Measurements from ENCODE around the gene ZMYND11. TPM values are rescaled to one million over a fixed set of nuclear protein-coding genes. Genes with fewer than 3 reads are reported as not detected.

ZMYND11 gene
- total and polyA plus RNA-seq, 2 of the 8 experiments (the other 6 are each of a cell fraction or from before 2014, with no cell fraction given) = 7.5 to 26.6 TPM

- no peak overlapping the region for H2AK5ac ChIP-seq (ENCODE audit: low read depth, low read length)
- no peak overlapping the region for H3K14ac ChIP-seq (ENCODE audit: insufficient read length)
- no peak overlapping the region for H2AFZ ChIP-seq (ENCODE audit: low read length)
- H2BK20ac ChIP-seq (ENCODE audit: low read length) = no peak overlapping the region
- H3K23me2 ChIP-seq (ENCODE audit: low read depth, low read length) = no peaks in the 10 kb centered on the region
- H3K23ac ChIP-seq (ENCODE audit: insufficient read length) = no peak overlapping the region
- H3K4me2 ChIP-seq (ENCODE audit: insufficient read depth in 1 of 2, low read depth in 2 of 2, low read length in 2 of 2) = no peak overlapping the region
- no peak overlapping the region for H4K8ac ChIP-seq (ENCODE audit: extremely low read depth, insufficient read depth, low read length)
- H3K27ac ChIP-seq (ENCODE audit: low read depth, low read length) = no peak overlapping the region
- no peaks in the 10 kb centered on the region for H3K27me3 ChIP-seq (replicated peaks in 1 of 4; ENCODE audit: control insufficient read depth in 3 of 4, extremely low read depth in 1 of 4, insufficient read depth in 3 of 4, low read length in 3 of 4)
- H2BK15ac ChIP-seq (ENCODE audit: low read length) = no peak overlapping the region
- H3K4me3 ChIP-seq (ENCODE audit: extremely low read depth in 1 of 4, insufficient read depth in 2 of 4, low read depth in 3 of 4, low read length in 4 of 4) = no peak overlapping the region
- no peak overlapping the region for H2BK120ac ChIP-seq (replicated peaks; ENCODE audit: low read depth, low read length)
- POLR2A ChIA-PET (ENCODE audit: partially characterized antibody) = interaction anchor here (1.0 kb wide), 1 partner anchor 73 kb away, joined by 5 read pairs; the partner anchor contains the start of gene ZMYND11
- no peak for FAIRE-seq
- no peak overlapping the region for H3K9ac ChIP-seq (replicated peaks in 1 of 4; ENCODE audit: extremely low read depth in 1 of 4, low read depth in 3 of 4, low read length in 3 of 4)
- peaks cover 0 to 2% (median 0%) of the 10 kb centered on the region in 4 experiments; a peak in 1 of 8 replicates for H3K36me3 ChIP-seq (ENCODE audit: control insufficient read depth in 2 of 4, insufficient read depth in 4 of 4, low read length in 3 of 4)
- H3K4me1 ChIP-seq (replicated peaks in 1 of 4; ENCODE audit: control insufficient read depth in 3 of 4, insufficient read depth in 4 of 4, low read length in 3 of 4) = no peaks in the 10 kb centered on the region
- H3K9me3 ChIP-seq (ENCODE audit: insufficient read depth in 2 of 2, low read depth in 1 of 2, low read length in 1 of 2) = no peaks in the 10 kb centered on the region
- no peak overlapping the region for H3K18ac ChIP-seq (ENCODE audit: extremely low read depth, low read length)
- no peak overlapping the region for H2BK12ac ChIP-seq (ENCODE audit: low read depth, low read length)
- H2BK5ac ChIP-seq (ENCODE audit: low read depth, low read length) = no peak overlapping the region
- H3K79me1 ChIP-seq (ENCODE audit: low read depth, low read length) = no peaks in the 10 kb centered on the region
- H3K79me2 ChIP-seq (ENCODE audit: control insufficient read depth in 1 of 2, insufficient read depth in 2 of 2, low read length in 2 of 2) = no peaks in the 10 kb centered on the region
- no peak for DNase-seq (ENCODE audit: low read depth in 1 of 2, low spot score in 2 of 2)
- no peaks in the 10 kb centered on the region for H4K20me1 ChIP-seq (replicated peaks in 1 of 2; ENCODE audit: control insufficient read depth in 1 of 2, insufficient read depth in 2 of 2, low read length in 2 of 2)
- H4K91ac ChIP-seq (replicated peaks; ENCODE audit: insufficient read length, low read length) = no peak overlapping the region
- no peak overlapping the region for H4K5ac ChIP-seq (ENCODE audit: insufficient read length, low read depth, low read length)
- CTCF ChIA-PET (ENCODE audit: partially characterized antibody) = interaction anchor here (0.9 kb wide), 1 partner anchor 12 kb away, joined by 4 read pairs; no protein-coding TSS in a partner anchor
- H3K4ac ChIP-seq (replicated peaks; ENCODE audit: insufficient read length, low read depth, low read length) = no peak overlapping the region
- H3K56ac ChIP-seq (replicated peaks; ENCODE audit: insufficient read length, low read depth, low read length) = no peak overlapping the region
- 88% methylated on average over 4 of the region's 4 CpGs; no CpG with 5 or more reads in 1 of the 2 experiments for WGBS, 2 experiments (ENCODE audit: extremely low coverage in 1 of 2, insufficient coverage in 1 of 2, insufficient read length in 1 of 2, insufficient replicate concordance in 2 of 2, low coverage in 1 of 2, low lambda C conversion rate in 2 of 2, missing lambda C conversion rate in 1 of 2)
- TF ChIP-seq ZNF274 (IDR thresholded peaks at IDR 0.05; ENCODE audit: borderline replicate concordance, extremely low read depth, low read length) (no peak), ATF3 (IDR thresholded peaks at IDR 0.05; ENCODE audit: insufficient read depth, low read depth, low read length) (no peak), CHD1 (IDR thresholded peaks at IDR 0.05; ENCODE audit: low read depth, low read length) (no peak), BACH1 (IDR thresholded peaks at IDR 0.05; ENCODE audit: low read length) (no peak), RNF2 (IDR thresholded peaks at IDR 0.05; ENCODE audit: borderline replicate concordance, low read depth, low read length, missing control alignments, poor library complexity, severe bottlenecking) (no peak), YY1 (IDR thresholded peaks at IDR 0.05; ENCODE audit: low read depth, low read length) (no peak), EP300 (IDR thresholded peaks at IDR 0.05; ENCODE audit: borderline replicate concordance in 1 of 2, low read depth in 2 of 2, low read length in 2 of 2) (no peak), SAP30 (IDR thresholded peaks at IDR 0.05; ENCODE audit: insufficient read depth, insufficient replicate concordance, low read length) (no peak)
Observed at GRCh38 chr10:208616-209015, 73.4 kb downstream of the ZMYND11 start.
